Central memory CD4-positive, alpha-beta T cell (primary cell): ENCODE results near the gene TMEM204.
"Not testable (repeated sequence)": the region's sequence is repeated elsewhere in the genome, so short reads cannot be mapped to it uniquely, and the experiment has no call there.

Source experiments
- DNase-seq: peaks from one replicate; pipeline ENCODE4 v3.0.0; 2022

TMEM204 gene

GRCh38 chr16:1560153-1560552 is 26.7 kb downstream of the TMEM204 start:
- no peak for DNase-seq

DNA sequence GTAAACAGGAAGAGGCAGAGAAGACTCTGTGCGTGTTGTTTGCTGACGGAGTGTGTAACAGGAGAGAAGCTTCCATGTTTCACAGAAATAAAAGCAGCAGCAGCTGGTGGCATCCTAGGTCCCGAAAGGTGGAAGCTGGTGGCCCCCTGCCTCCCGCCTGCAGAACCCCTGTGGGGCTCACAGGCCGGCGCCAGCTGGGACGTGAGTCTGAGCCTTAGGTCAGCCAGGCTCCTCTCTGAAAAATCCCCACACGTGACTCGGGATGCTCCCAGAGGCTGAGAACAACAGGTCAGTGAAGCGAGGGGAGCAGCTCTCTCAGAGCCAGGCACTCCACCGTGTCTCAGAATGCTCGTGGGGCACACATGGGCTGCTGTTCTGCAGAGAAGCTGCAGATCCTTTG is 27.4 kb downstream of the TMEM204 start:
- no peak for DNase-seq

DNA sequence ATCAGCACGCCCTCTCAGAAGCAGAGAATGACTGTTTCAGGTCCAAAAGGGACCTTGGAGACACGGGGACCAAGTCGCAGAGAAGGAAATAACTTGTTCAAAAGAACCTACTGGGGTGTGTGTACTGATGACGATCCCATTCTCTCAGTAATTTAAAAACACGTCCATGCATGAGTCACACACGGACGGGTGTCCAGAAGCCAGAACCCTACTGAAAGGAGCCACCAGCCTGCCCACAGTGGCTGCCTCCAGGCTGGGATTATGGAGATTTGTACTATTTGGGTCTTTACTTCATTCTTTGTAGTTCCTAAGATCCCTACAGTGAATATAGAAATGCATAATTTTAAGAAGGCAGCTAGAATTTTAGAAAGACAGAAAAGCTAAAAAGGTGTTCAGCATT is 27.8 kb downstream of the TMEM204 start:
- DNase-seq, result no peak

GRCh38 chr16:1561836-1562235 is 28.4 kb downstream of the TMEM204 start:
- DNase-seq, result no peak

DNA sequence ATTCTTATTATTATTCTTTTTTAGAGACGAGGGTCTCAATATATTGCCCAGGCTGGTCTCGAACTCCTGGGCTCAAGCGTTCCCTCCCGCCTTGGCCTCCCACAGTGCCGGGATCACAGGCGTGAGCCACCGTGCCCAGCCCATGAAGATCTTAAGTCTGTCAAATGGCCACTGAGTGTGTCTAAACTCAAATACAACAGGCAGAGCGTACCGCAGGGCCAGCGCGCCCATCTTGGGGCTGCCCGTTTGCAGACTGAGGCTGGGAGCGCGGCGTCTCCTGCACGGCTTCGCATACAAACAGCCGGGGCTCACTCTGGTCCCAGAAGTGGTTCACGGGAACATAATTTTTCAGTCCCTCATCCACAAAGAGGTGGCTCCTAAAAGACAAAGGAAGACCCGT is 30.3 kb downstream of the TMEM204 start:
- DNase-seq, result no peak

DNA sequence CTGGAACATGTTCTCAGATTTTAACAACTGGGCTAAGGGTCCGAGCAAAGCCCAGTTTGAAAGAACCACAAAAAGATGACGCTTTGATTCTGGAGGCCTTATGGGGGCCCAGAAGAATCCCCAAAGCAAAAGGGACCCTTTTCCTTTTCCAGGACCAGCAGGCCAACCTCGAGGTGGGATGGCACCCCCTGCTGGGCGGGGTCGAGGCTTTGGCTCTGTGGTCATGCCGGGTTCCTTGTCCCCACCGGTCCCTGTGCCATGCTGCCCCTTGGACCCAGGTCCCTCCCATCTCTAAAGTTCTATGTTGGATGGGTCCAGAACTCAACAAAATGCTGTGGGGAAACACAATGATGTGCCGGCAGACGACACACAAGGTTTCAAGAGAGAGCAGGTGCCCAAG is 30.9 kb downstream of the TMEM204 start:
- no peak for DNase-seq

- DNase-seq, result no peak
Measured at GRCh38 chr16:1565083-1565805, 31.8 kb downstream of the TMEM204 start.

DNA sequence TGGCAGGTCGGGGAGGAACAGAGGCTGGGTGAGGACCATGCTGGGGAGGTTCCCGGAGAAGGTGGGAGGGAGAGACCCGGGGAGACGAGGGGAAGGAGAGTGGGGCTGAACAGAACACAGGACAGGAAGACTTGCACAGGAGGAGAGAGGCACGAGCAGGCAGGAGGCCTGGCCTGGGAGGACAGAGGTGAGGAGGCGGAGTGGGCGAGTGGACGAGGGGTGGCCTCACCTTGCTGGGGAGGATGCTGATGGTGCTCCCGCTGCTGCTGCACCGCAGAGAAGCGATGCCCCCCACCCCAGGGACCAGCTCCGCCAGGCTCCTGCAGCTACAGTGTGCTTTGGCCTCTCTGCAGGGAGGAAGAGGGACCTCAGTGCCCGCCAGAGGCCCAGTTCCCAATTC is 34.5 kb downstream of the TMEM204 start:
- no peak for DNase-seq

- no peak for DNase-seq
Measured at GRCh38 chr16:1571012-1571671, 37.7 kb downstream of the TMEM204 start.

DNA sequence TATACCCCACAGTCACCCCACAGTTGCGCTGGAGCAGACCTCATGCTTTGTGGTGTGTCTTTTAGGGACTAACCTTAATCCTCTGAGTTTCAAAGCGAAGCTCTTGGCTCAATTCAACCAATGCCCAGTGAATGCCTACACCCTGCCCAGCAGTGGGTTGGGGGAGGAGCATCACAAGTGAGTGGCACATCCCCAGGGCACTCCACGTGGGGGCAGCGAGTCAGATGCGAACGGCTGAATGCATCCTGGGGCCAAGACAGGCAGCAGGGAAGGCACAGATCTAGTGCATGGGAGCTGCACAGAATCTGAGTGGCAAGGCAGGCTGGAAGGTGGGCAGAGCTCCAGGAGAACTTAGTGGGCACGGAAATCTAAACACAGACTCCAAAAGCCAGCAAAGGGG is 39.2 kb downstream of the TMEM204 start:
- no peak for DNase-seq

DNA sequence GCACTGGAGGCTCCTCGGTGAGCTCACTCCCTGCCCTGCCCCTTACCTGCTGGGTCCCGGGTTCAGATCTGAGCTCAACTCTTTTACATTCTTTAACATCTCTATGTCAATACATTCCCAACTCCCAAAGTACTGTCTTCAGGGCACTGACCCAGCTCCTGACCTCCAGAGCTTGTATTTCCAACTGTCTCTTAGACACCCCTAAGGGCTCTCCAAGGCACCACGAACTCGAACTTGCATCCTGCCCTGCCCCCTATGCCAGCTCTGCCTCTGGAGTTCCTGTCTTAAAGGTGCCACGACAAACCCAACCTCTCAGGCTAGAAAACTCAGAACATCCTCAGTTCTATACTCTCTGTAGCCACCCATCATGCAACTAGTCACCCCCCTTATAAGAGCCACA is 39.8 kb downstream of the TMEM204 start:
- no peak for DNase-seq

- DNase-seq, result no peak
Measured at GRCh38 chr16:1575578-1575977, 42.1 kb downstream of the TMEM204 start.

DNA sequence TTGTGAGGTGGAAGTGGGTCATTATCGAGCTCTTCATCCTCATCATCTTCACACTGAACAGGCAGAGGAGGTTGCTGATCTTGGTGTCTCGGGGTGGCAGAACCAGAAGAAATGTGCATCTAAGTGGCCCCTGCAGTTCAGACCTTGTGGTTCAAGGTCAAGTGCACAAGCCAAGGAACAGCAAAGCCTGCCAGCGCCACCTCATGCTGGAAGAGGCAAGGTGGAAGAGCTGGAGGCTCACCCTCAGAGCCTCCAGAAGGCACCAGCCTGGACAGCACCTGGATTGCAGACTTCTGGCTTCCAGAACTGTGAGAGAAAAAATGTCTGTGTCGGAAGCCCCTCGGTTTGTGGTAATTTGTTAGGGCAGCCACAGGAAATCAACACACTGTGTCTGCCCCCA is 45.7 kb downstream of the TMEM204 start:
- no peak for DNase-seq

DNA sequence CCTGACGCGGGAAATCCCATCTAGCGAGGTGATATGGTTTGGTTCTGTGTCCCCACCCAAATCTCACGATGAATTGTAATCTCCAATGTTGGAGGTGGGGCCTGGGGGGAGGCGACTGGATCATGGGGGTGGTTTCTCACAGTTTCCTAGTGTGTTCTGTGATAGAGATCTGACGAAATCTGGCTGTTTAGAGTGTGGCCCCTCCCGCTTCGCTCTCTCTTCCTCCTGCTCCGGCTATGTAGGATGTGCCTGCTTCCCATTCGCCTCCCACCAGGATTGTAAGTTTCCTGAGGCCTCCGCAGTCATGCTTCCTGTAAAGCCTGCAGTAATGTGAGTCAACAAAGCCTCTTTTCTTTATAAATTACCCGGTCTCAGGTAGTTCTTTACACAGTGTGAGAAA is 46.8 kb downstream of the TMEM204 start:
- no peak for DNase-seq

- no peak for DNase-seq
Measured at GRCh38 chr16:1580956-1581355, 47.5 kb downstream of the TMEM204 start.

DNA sequence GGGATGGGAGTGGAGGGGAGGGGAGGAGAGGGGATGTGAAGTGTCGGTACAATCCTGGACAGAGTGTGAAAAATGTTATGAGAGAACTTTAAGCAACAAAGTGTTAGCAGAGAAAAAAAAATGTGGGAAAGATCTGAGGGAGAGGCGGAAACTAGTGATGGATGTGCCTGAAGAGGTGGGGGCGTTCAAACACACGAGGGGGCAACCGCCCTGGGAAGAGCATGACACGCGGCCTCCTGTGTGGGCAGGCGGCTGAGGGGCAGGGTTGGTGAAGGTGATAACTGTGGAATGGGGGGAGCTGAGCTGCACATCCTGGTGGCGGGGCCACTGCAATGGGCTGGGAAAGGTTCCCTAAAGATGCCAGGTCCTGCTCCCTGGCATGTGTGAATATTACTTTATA is 48.3 kb downstream of the TMEM204 start:
- no peak for DNase-seq

DNA sequence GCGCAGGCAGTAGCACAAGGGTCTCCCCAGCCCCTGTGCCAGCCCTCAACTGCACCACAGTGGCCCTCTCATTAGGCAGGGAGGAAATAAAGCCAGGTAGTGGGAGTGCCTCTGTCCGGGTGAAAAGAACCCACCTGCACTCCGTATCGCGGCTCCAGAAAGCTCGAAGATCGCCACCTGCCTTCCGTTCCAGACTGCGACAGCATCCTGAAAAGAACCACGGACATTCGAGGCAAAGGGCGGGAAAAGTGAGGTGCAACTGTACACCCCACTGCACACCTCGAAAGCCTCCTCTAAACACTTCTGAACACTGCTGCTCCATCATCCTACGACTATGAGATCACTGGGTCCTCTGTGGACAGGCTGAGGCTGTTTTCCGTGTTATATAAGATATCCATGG is 49.7 kb downstream of the TMEM204 start:
- no peak for DNase-seq

- DNase-seq, result no peak
Measured at GRCh38 chr16:1584926-1585484, 51.5 kb downstream of the TMEM204 start.

DNA sequence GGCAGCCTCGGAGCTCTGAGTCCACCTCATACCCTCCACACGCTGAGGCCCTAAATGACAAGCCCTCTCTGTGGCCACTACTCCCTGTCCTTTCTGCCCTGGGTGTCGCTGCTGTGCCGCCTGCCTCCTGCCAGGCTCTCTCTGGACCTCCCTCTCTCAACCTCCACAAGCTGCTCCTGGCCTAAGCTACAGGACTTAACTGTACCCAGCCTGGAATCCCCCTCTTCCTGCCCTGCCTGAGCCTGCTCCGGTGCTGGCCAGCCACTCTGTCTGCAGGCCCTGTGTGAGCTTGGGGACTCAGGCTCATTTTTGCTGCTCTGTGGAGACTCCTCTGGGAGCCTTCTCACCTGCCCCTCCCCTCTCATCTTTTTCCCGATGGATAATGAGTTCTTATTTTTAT is 56.9 kb downstream of the TMEM204 start:
- DNase-seq, result no peak

DNA sequence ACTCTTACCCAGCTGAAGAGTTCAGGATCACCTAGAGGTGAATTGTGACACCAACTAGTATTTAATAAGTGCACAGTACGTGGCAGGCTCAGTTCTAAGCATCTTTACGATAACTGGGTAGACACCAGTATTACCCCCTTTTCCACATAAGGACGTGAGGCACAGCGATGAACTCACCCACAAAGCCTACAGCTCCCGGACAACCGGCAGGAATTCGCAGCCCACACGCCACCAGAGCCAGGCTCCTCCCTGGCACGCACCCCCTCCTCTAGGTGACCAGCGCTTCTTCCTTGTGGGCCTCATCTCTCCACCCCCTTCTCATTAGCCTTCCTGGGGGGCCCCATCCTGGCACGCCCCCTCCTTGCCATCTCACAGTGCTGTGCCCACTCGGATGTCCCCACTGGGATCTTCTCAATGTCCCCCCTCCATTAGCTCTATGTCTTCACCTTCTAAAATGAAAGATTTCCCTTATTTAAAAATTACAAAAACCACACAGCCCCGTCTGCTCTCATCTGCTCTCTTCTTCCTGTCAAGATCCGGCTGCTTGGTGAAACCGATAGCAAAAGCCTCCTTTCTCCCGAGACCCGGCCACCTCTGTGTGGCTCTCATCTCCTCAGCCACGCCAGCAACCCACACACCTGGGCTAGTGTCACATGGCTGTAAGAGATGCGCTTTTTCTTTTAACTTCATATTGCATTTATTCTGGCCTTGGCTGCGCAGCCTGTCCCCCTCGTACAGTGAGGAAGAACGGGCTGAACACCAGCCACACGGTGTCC is 57.7 kb downstream of the TMEM204 start:
- DNase-seq, result no peak

GRCh38 chr16:1592446-1592845 is 59.0 kb downstream of the TMEM204 start:
- no peak for DNase-seq

DNA sequence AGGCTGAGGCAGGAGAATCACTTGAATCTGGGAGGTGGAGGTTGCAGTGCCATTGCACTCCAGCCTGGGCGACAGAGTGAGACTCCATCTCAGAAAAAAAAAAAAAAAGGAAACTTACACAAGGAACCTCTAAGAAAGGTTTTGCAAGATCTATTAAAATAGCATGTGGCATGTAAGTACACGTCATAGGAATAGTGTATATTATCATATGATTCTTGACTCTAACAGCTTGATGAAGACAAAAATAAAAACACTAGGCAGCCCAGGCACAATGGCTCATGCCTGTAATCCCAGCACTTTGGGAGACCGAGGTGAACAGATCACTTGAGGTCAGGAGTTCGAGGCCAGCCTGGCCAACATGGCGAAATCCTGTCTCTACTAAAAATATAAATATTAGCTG is 62.0 kb downstream of the TMEM204 start:
- DNase-seq, result not testable (repeated sequence)

GRCh38 chr16:1596516-1596915 is 63.0 kb downstream of the TMEM204 start:
- no peak for DNase-seq

DNA sequence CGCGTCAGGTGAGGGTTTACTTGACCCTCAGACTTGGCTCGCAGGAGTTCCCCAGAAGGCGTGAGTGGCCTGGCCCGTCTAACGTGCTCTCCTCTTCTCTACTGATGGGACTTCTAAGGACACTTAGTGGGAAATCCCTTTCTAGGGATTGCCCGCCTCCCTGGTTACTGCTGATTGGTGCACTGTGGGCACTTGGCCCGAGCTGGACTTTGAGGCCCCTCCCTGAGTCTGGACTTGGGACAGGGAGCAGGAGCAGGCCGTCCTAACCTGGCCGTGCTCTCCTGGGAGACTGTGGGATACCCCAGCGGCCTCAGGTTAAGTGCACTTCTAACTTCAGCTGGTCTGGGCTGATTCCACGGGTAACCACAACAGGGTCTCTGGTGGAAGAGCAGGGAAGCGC is 63.7 kb downstream of the TMEM204 start:
- no peak for DNase-seq
